Measurements from ENCODE around the gene SAMM50.
A peak's percentile ranks its signal among the peaks of the same experiment; 100 is the strongest.

Gene SAMM50

GRCh38 chr22:43998679-43999264 is 43.5 kb downstream of the SAMM50 start:
- H3K9me3 ChIP-seq (replicated peaks in 1 of 11), result no peaks in the 10 kb centered on the region
- TF ChIP-seq Cebpa-rat (IDR thresholded peaks at IDR 0.05), result no peak
- H3K9ac ChIP-seq, result no peak overlapping the region
- H3K4me2 ChIP-seq, result peak overlapping the region in 1 of 11 experiments; percentile 37; a peak in 1 of 22 replicates
- H3K4me3 ChIP-seq, result no peak overlapping the region
- H3K4me1 ChIP-seq, result peaks cover 22 to 46% (median 41%) of the 10 kb centered on the region in 10 experiments
- no peak overlapping the region for H3K27ac ChIP-seq
- H4K20me1 ChIP-seq, result peaks cover 0 to 25% (median 18%) of the 10 kb centered on the region in 11 experiments; a peak in 14 of 22 replicates
- no peaks in the 10 kb centered on the region for H3K27me3 ChIP-seq
- peaks cover 30 to 61% (median 41%) of the 10 kb centered on the region in 11 experiments for H3K36me3 ChIP-seq

- Histone ChIP-seq H3K4me2 (peak overlapping the region in 7 of 11 experiments; percentile 9 to 44 (median 33); a peak in 10 of 22 replicates), H3K36me3 (peaks cover 28 to 55% (median 35%) of the 10 kb centered on the region in 11 experiments), H3K9me3 (replicated peaks in 1 of 11) (no peaks in the 10 kb centered on the region), H3K27me3 (no peaks in the 10 kb centered on the region), H3K4me1 (peaks cover 18 to 40% (median 35%) of the 10 kb centered on the region in 10 experiments), H3K27ac (no peak overlapping the region), H4K20me1 (peaks cover 0 to 19% (median 12%) of the 10 kb centered on the region in 11 experiments; a peak in 13 of 22 replicates), H3K9ac (no peak overlapping the region), H3K4me3 (no peak overlapping the region)
- TF ChIP-seq Cebpa-rat (IDR thresholded peaks at IDR 0.05), result no peak
These were observed 44.1 kb downstream of the SAMM50 start for GRCh38 chr22:43999378-43999777.

GRCh38 chr22:44000123-44000522 is 44.9 kb downstream of the SAMM50 start:
- Histone ChIP-seq H3K9me3 (replicated peaks in 1 of 11) (peaks cover 0 to 6% (median 2%) of the 10 kb centered on the region in 11 experiments; a peak in 14 of 22 replicates), H3K4me2 (peak overlapping the region in 5 of 11 experiments; percentile 25 to 44 (median 37); a peak in 5 of 22 replicates), H4K20me1 (peaks cover 0 to 11% (median 7%) of the 10 kb centered on the region in 11 experiments; a peak in 10 of 22 replicates), H3K9ac (no peak overlapping the region), H3K27ac (no peak overlapping the region), H3K4me3 (no peak overlapping the region), H3K27me3 (no peaks in the 10 kb centered on the region), H3K36me3 (peaks cover 20 to 47% (median 32%) of the 10 kb centered on the region in 11 experiments), H3K4me1 (peaks cover 14 to 34% (median 29%) of the 10 kb centered on the region in 10 experiments)
- TF ChIP-seq Cebpa-rat (IDR thresholded peaks at IDR 0.05), result no peak

- H3K4me2 ChIP-seq, result no peak overlapping the region
- no peaks in the 10 kb centered on the region for H3K27me3 ChIP-seq
- peaks cover 7 to 18% (median 14%) of the 10 kb centered on the region in 11 experiments; a peak in 21 of 22 replicates for H3K9me3 ChIP-seq (replicated peaks in 1 of 11)
- no peak for TF ChIP-seq Cebpa-rat (IDR thresholded peaks at IDR 0.05)
- no peak overlapping the region for H3K9ac ChIP-seq
- peaks cover 2 to 20% (median 15%) of the 10 kb centered on the region in 10 experiments for H3K4me1 ChIP-seq
- peaks cover 0 to 3% (median 0%) of the 10 kb centered on the region in 11 experiments; a peak in 1 of 22 replicates for H4K20me1 ChIP-seq
- H3K36me3 ChIP-seq, result peaks cover 20 to 40% (median 33%) of the 10 kb centered on the region in 11 experiments
- no peak overlapping the region for H3K4me3 ChIP-seq
- no peak overlapping the region for H3K27ac ChIP-seq
These were observed 46.3 kb downstream of the SAMM50 start for GRCh38 chr22:44001521-44001920.

- Histone ChIP-seq H3K9me3 (replicated peaks in 1 of 11) (peaks cover 7 to 18% (median 14%) of the 10 kb centered on the region in 11 experiments; a peak in 21 of 22 replicates), H3K36me3 (peaks cover 15 to 32% (median 25%) of the 10 kb centered on the region in 11 experiments), H3K27me3 (no peaks in the 10 kb centered on the region), H3K4me3 (no peak overlapping the region), H3K4me1 (peaks cover 0 to 13% (median 9%) of the 10 kb centered on the region in 10 experiments; a peak in 13 of 20 replicates), H3K9ac (no peak overlapping the region), H3K4me2 (no peak overlapping the region), H3K27ac (no peak overlapping the region), H4K20me1 (peaks cover 0 to 3% (median 0%) of the 10 kb centered on the region in 11 experiments; a peak in 1 of 22 replicates)
- no peak for TF ChIP-seq Cebpa-rat (IDR thresholded peaks at IDR 0.05)
These were observed 47.1 kb downstream of the SAMM50 start for GRCh38 chr22:44002324-44002723.

GRCh38 chr22:44002997-44003396 is 47.8 kb downstream of the SAMM50 start:
- Histone ChIP-seq H3K4me3 (no peak overlapping the region), H3K9me3 (replicated peaks in 1 of 11) (peaks cover 7 to 18% (median 14%) of the 10 kb centered on the region in 11 experiments; a peak in 21 of 22 replicates), H4K20me1 (peaks cover 0 to 3% (median 0%) of the 10 kb centered on the region in 11 experiments; a peak in 1 of 22 replicates), H3K36me3 (peaks cover 11 to 26% (median 19%) of the 10 kb centered on the region in 11 experiments), H3K9ac (no peak overlapping the region), H3K27ac (no peak overlapping the region), H3K4me1 (peaks cover 0 to 13% (median 9%) of the 10 kb centered on the region in 10 experiments; a peak in 13 of 20 replicates), H3K27me3 (no peaks in the 10 kb centered on the region), H3K4me2 (no peak overlapping the region)
- no peak for TF ChIP-seq Cebpa-rat (IDR thresholded peaks at IDR 0.05)

DNA sequence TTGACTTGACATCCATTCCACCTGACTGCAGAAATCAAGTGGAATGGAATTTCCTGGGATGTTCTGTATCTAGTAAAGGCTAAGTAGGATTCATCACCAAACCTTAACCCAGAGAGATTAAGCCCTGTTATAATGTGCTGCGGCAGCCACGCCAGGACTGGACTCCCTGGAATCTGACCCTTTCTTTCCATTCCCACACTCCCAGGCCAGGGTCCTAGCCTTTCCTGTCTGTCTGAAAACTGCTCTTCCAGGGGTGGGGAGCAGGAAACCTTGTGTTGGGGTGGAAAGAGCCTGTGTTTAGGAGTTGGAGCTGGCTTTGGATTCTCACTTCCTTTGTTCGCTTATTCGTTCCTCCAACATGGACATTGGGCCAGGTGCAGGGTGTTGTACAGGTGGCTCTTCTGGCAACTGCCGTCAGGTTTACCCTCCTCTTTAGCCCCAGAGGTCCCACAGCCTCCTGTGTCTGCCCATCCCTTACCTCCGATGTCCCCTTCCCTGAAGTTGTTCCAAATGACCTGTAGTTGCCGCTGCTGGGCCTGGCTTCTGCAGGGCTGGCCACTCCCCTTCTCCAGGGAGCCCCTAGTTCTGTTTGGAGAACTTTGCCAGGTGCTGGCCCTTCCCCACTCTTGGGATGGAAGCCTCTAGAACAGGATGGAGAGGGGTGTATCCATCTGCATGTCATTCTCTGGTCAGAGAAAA is 48.3 kb downstream of the SAMM50 start:
- peaks cover 0 to 3% (median 0%) of the 10 kb centered on the region in 11 experiments; a peak in 1 of 22 replicates for H4K20me1 ChIP-seq
- H3K4me1 ChIP-seq, result peaks cover 0 to 13% (median 9%) of the 10 kb centered on the region in 10 experiments; a peak in 13 of 20 replicates
- H3K36me3 ChIP-seq, result peaks cover 6 to 20% (median 13%) of the 10 kb centered on the region in 11 experiments
- no peak for TF ChIP-seq Cebpa-rat (IDR thresholded peaks at IDR 0.05)
- no peak overlapping the region for H3K4me3 ChIP-seq
- H3K9me3 ChIP-seq (replicated peaks in 1 of 11), result peaks cover 7 to 18% (median 14%) of the 10 kb centered on the region in 11 experiments; a peak in 21 of 22 replicates
- H3K27ac ChIP-seq, result no peak overlapping the region
- H3K4me2 ChIP-seq, result no peak overlapping the region
- no peaks in the 10 kb centered on the region for H3K27me3 ChIP-seq
- no peak overlapping the region for H3K9ac ChIP-seq

- Histone ChIP-seq H3K4me2 (no peak overlapping the region), H3K27me3 (no peaks in the 10 kb centered on the region), H3K4me1 (peaks cover 0 to 11% (median 8%) of the 10 kb centered on the region in 10 experiments; a peak in 13 of 20 replicates), H3K9ac (no peak overlapping the region), H3K4me3 (no peak overlapping the region), H4K20me1 (peaks cover 0 to 3% (median 0%) of the 10 kb centered on the region in 11 experiments; a peak in 1 of 22 replicates), H3K27ac (no peak overlapping the region), H3K36me3 (peaks cover under 1 to 15% (median 8%) of the 10 kb centered on the region in 11 experiments; a peak in 19 of 22 replicates), H3K9me3 (replicated peaks in 1 of 11) (peaks cover 7 to 18% (median 14%) of the 10 kb centered on the region in 11 experiments; a peak in 21 of 22 replicates)
- no peak for TF ChIP-seq Cebpa-rat (IDR thresholded peaks at IDR 0.05)
These were observed 48.8 kb downstream of the SAMM50 start for GRCh38 chr22:44004104-44004460.
